A549 (cell line): ENCODE data around the gene NENF. TPM values are rescaled to one million over a fixed set of nuclear protein-coding genes. Genes with fewer than 3 reads are reported as not detected.

ENCODE experiments used
- ATAC-seq, 2 experiments: fragments of 200-7000 bp in 1 of 2; fragments of >200 bp in 1 of 2; cut with Nextera tagmentation in 1 of 2; cut with Tn5 transposase in 1 of 2; 3 replicates each; pipeline versions ENCODE4 v1.8.0 to v1.9.1; 2018 to 2020; ENCODE audit warnings: mild to moderate bottlenecking in 1 of 2, moderate library complexity in 1 of 2
- CTCF ChIA-PET: fragments of 300-600 bp; sonication (Branson Sonifier 250); formaldehyde crosslinking; extraction: SDS; loops from one replicate; lab custom pipeline; 2021; ENCODE audit warnings: antibody characterized with exemption, inconsistent platforms; lab: Yijun Ruan, JAX
- POLR2A ChIA-PET: fragments of 350-600 bp; formaldehyde crosslinking; extraction: SDS; loops from one replicate; lab custom pipeline; 2021; ENCODE audit warnings: antibody characterized with exemption, inconsistent platforms; lab: Yijun Ruan, JAX
- DNase-seq, 2 experiments: peaks; one replicate each; pipeline versions ENCODE4 v3.0.0 to v3.0.0-alpha.2; 2011 to 2016; ENCODE audit warnings: low read depth in 1 of 2, low spot score in 1 of 2
- FAIRE-seq: peaks from 2 replicates; lab custom pipeline; 2011; peaks lifted over from hg19 to GRCh38; lab: Jason Lieb, UNC
- H3K27ac ChIP-seq, 2 experiments: fragments of >200 bp; sonication (Bioruptor Twin); formaldehyde crosslinking; 3 replicates each; pipeline ENCODE4 v1.5.1; 2016 to 2017
- H3K4me1 ChIP-seq: fragments of >200 bp; sonication (Bioruptor Twin); formaldehyde crosslinking; 3 replicates; pipeline ENCODE4 v1.6.1; 2016
- H3K4me2 ChIP-seq: fragments of >200 bp; sonication (Bioruptor Twin); formaldehyde crosslinking; 3 replicates; pipeline ENCODE4 v1.6.1; 2016
- H3K4me3 ChIP-seq: fragments of >200 bp; sonication (Bioruptor Twin); formaldehyde crosslinking; 3 replicates; pipeline ENCODE4 v1.5.1; 2016
- H3K9me3 ChIP-seq: fragments of >200 bp; sonication (Bioruptor Twin); formaldehyde crosslinking; 3 replicates; pipeline ENCODE4 v1.6.1; 2016
- BHLHE40 ChIP-seq: IDR thresholded peaks from 2 replicates; pipeline ENCODE4 v1.6.1; 2012; ENCODE audit warnings: low read depth, low read length, inconsistent platforms
- CBX2 ChIP-seq: fragments of 200-600 bp; sonication (generic); IDR thresholded peaks from 2 replicates; pipeline ENCODE4 v1.6.1; 2016; ENCODE audit warnings: low read depth, mild to moderate bottlenecking, borderline replicate concordance
- CBX8 ChIP-seq: fragments of 200-600 bp; sonication (generic); IDR thresholded peaks from 2 replicates; pipeline ENCODE4 v1.6.1; 2016
- CHD4 ChIP-seq: fragments of 200-600 bp; sonication (generic); IDR thresholded peaks from 2 replicates; pipeline ENCODE4 v1.6.1; 2016; ENCODE audit warnings: antibody characterized with exemption, mild to moderate bottlenecking, borderline replicate concordance
- EHMT2 ChIP-seq: fragments of 200-600 bp; sonication (generic); IDR thresholded peaks from 2 replicates; pipeline ENCODE4 v1.6.1; 2016; ENCODE audit warnings: antibody characterized with exemption, low read depth, mild to moderate bottlenecking, moderate library complexity
- GATA3 ChIP-seq: IDR thresholded peaks from 2 replicates; pipeline ENCODE4 v1.6.1; 2012; ENCODE audit warnings: borderline replicate concordance
- HEYL ChIP-seq: fragments of 250-450 bp; sonication (Bioruptor Pico); IDR thresholded peaks from 2 replicates; pipeline ENCODE4 v1.8.0; 2021; ENCODE audit warnings: mild to moderate bottlenecking, moderate library complexity
- NFE2L2 ChIP-seq: fragments of 150-350 bp; conservative IDR thresholded peaks from 2 replicates; pipeline ENCODE4 v1.6.1; 2014; ENCODE audit warnings: low read length
- POLR2A ChIP-seq: IDR thresholded peaks from 2 replicates; pipeline ENCODE4 v1.6.1; 2012; ENCODE audit warnings: mild to moderate bottlenecking, low read length
- RFX5 ChIP-seq: fragments of 450-650 bp; IDR thresholded peaks from 2 replicates; pipeline ENCODE4 v1.7.1; 2014; ENCODE audit warnings: antibody characterized with exemption, mild to moderate bottlenecking, moderate library complexity
- WGBS: methylation state at CpG from one replicate; pipeline ENCODE4 v1.1.6; 2017; ENCODE audit errors: missing lambda C conversion rate; 5-methylcytosine and 5-hydroxymethylcytosine counted together
- polyA plus RNA-seq, 4 experiments: library from polyadenylated mRNA; depleted of rRNA in 3 of 4; stranded (reverse); fragments of >200 nt; fragmentation: RNase III in 1 of 4; extraction: RNeasy Plus Mini Kit Qiagen cat#74134 plus additional on column Dnase treatment in 1 of 4; gene quantifications; 2 replicates in 3 of 4; 3 replicates in 1 of 4; pipeline ENCODE4 v1.2.3, GENCODE V29; 2011 to 2017
- TF ChIP-seq, protein P1 (sequence below): fragments of >200 bp; sonication (Bioruptor Twin); formaldehyde crosslinking; IDR thresholded peaks from 2 replicates; pipeline ENCODE4 v1.6.1; 2016
- TF ChIP-seq, protein P2 (sequence below): fragments of 150-350 bp; IDR thresholded peaks from 2 replicates; pipeline ENCODE4 v1.6.1; 2014; ENCODE audit warnings: low read depth, mild to moderate bottlenecking, low read length
- TF ChIP-seq, protein P3 (sequence below): fragments of 250-450 bp; sonication (Bioruptor Pico); IDR thresholded peaks from 2 replicates; pipeline ENCODE4 v1.5.0; 2021; ENCODE audit warnings: mild to moderate bottlenecking, moderate library complexity, borderline replicate concordance
- TF ChIP-seq, protein P4 (sequence below): fragments of 250-450 bp; sonication (Bioruptor Pico); IDR thresholded peaks from 2 replicates; pipeline ENCODE4 v1.5.0; 2020; ENCODE audit warnings: low read depth, mild to moderate bottlenecking, moderate library complexity
- TF ChIP-seq, protein P5 (sequence below): fragments of 200-600 bp; sonication (generic); IDR thresholded peaks from 2 replicates; pipeline ENCODE4 v1.6.1; 2016; ENCODE audit warnings: antibody characterized with exemption, mild to moderate bottlenecking, moderate library complexity

Gene NENF
- polyA plus RNA-seq, 2 of the 4 experiments (the other 2 are of a cell fraction), result 55.3 to 83.9 TPM

DNA sequence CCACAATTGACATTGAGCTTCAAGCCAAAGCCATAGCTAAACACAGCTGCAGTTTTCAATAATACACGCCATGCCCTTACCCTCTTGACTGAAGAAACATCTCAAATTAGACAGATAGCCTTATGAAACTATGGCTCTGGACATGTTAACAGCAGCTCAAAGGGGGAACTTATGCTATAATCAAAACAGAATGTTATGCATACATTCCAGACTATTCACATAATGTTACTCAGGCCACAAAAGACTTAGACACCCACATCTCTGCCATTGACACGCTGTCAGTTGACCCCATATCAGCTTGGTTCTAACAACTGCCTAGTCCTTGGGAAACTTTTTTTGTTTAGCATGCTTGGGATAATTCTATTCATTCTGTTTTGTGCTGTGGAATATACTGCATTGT, 2.3 kb upstream of the NENF start:
- TF ChIP-seq HEYL (CRISPR knock-in tag), result no peak
- TF ChIP-seq RFX5, result no peak
- TF ChIP-seq BHLHE40, result no peak
- no peak for TF ChIP-seq POLR2A
- Histone ChIP-seq H3K4me3 (no peak overlapping the region), H3K27ac (no peak overlapping the region), H3K9me3 (no peaks in the 10 kb centered on the region), H3K4me2 (no peak overlapping the region), H3K4me1 (peaks cover 17% of the 10 kb centered on the region)
- ChIA-PET POLR2A (no interaction called here), CTCF (interaction anchor here (1.3 to 1.7 kb wide), 3 partner anchors 25 to 395 kb away, joined by 4 to 8 read pairs (median 7); partner anchors contain the start of genes DTL and INTS7)
- WGBS, result 83% methylated on average over 2 of the region's 2 CpGs
- FAIRE-seq (no peak), DNase-seq (no peak), ATAC-seq (no peak)

DNA sequence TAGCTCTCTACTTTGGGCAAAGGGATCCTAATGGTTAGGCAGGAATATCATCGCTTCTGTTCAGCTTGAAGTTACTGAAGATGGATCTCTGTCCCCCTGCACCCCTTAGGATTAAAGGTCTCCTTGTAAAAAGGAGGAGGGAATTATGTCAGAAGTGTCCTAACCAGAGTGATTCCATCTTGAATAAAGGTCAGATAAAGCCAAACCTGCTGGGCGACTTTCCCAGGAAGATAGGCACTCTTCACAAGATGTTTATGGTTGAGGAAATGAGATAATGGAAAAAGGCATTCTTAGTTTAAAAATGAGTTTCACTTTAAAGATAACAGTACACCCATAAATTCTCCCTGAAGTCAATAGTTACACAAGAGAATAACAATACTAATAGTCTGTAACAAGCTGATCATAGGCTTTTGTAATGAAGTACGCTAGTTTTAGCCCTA, 1.7 kb upstream of the NENF start:
- FAIRE-seq (no peak), DNase-seq (no peak), ATAC-seq (no peak)
- POLR2A ChIA-PET, result no interaction called here
- Histone ChIP-seq H3K27ac (no peak overlapping the region), H3K4me2 (no peak overlapping the region), H3K4me1 (peaks cover 17% of the 10 kb centered on the region), H3K9me3 (no peaks in the 10 kb centered on the region), H3K4me3 (no peak overlapping the region)
- TF ChIP-seq CBX2 (no peak), CBX8 (no peak)
- CTCF ChIA-PET, result interaction anchor here (1.7 kb wide), 2 partner anchors 25 to 396 kb away, joined by 7 to 8 read pairs; partner anchors contain the start of genes DTL and INTS7
- 87% methylated on average over 3 of the region's 3 CpGs for WGBS

DNA sequence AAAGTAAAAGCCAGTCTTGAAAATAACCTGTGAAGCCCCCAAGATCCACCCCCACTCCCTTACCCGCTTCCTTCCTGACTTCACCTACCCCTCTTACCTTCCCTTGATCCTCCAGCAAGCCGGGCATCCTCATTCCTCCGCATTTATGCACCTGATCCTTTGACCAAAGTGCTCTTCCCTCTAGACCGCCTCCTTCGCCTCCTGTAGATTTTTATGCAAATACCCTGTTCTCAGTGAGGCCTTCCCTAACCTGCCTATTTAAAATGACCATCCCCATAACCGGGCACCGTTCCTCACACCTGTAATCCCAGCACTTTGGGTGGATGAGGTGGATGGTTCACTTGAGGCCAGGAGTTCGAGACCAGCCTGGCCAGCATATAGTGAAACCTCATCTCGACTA, 1.1 kb upstream of the NENF start:
- H3K4me2 ChIP-seq, result peak overlapping the region; percentile 89; the same call in 2 of the 3 replicates
- POLR2A ChIA-PET, result interaction anchor here (1.0 kb wide), 1 partner anchor 751 kb away, joined by 4 read pairs; no protein-coding TSS in a partner anchor
- 93% methylated on average over 9 of the region's 9 CpGs for WGBS

More for the DNA sequence above, 1.1 kb upstream of the NENF start:
- ATAC-seq, result no peak
- TF ChIP-seq EHMT2 (no peak), BHLHE40 (no peak), NFE2L2 (no peak), CBX2 (no peak), CHD4 (no peak), GATA3 (no peak)
- TF ChIP-seq, protein P1, sequence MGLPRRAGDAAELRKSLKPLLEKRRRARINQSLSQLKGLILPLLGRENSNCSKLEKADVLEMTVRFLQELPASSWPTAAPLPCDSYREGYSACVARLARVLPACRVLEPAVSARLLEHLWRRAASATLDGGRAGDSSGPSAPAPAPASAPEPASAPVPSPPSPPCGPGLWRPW, result no peak
- TF ChIP-seq, protein P2, sequence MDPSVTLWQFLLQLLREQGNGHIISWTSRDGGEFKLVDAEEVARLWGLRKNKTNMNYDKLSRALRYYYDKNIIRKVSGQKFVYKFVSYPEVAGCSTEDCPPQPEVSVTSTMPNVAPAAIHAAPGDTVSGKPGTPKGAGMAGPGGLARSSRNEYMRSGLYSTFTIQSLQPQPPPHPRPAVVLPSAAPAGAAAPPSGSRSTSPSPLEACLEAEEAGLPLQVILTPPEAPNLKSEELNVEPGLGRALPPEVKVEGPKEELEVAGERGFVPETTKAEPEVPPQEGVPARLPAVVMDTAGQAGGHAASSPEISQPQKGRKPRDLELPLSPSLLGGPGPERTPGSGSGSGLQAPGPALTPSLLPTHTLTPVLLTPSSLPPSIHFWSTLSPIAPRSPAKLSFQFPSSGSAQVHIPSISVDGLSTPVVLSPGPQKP, result no peak
- TF ChIP-seq, protein P3, sequence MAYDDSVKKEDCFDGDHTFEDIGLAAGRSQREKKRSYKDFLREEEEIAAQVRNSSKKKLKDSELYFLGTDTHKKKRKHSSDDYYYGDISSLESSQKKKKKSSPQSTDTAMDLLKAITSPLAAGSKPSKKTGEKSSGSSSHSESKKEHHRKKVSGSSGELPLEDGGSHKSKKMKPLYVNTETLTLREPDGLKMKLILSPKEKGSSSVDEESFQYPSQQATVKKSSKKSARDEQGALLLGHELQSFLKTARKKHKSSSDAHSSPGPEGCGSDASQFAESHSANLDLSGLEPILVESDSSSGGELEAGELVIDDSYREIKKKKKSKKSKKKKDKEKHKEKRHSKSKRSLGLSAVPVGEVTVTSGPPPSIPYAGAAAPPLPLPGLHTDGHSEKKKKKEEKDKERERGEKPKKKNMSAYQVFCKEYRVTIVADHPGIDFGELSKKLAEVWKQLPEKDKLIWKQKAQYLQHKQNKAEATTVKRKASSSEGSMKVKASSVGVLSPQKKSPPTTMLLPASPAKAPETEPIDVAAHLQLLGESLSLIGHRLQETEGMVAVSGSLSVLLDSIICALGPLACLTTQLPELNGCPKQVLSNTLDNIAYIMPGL (CRISPR knock-in tag), result no peak
- TF ChIP-seq, protein P4, sequence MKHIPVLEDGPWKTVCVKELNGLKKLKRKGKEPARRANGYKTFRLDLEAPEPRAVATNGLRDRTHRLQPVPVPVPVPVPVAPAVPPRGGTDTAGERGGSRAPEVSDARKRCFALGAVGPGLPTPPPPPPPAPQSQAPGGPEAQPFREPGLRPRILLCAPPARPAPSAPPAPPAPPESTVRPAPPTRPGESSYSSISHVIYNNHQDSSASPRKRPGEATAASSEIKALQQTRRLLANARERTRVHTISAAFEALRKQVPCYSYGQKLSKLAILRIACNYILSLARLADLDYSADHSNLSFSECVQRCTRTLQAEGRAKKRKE (CRISPR knock-in tag), result no peak
- TF ChIP-seq, protein P5, sequence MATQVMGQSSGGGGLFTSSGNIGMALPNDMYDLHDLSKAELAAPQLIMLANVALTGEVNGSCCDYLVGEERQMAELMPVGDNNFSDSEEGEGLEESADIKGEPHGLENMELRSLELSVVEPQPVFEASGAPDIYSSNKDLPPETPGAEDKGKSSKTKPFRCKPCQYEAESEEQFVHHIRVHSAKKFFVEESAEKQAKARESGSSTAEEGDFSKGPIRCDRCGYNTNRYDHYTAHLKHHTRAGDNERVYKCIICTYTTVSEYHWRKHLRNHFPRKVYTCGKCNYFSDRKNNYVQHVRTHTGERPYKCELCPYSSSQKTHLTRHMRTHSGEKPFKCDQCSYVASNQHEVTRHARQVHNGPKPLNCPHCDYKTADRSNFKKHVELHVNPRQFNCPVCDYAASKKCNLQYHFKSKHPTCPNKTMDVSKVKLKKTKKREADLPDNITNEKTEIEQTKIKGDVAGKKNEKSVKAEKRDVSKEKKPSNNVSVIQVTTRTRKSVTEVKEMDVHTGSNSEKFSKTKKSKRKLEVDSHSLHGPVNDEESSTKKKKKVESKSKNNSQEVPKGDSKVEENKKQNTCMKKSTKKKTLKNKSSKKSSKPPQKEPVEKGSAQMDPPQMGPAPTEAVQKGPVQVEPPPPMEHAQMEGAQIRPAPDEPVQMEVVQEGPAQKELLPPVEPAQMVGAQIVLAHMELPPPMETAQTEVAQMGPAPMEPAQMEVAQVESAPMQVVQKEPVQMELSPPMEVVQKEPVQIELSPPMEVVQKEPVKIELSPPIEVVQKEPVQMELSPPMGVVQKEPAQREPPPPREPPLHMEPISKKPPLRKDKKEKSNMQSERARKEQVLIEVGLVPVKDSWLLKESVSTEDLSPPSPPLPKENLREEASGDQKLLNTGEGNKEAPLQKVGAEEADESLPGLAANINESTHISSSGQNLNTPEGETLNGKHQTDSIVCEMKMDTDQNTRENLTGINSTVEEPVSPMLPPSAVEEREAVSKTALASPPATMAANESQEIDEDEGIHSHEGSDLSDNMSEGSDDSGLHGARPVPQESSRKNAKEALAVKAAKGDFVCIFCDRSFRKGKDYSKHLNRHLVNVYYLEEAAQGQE, result no peak
- CTCF ChIA-PET, result interaction anchor here (1.4 to 7.2 kb wide), 4 partner anchors 10 to 397 kb away, joined by 4 to 46 read pairs (median 6); partner anchors contain the start of genes DTL and INTS7
- Histone ChIP-seq H3K4me1 (peaks cover 17% of the 10 kb centered on the region), H3K4me3 (no peak overlapping the region), H3K27ac (no peak overlapping the region), H3K9me3 (no peaks in the 10 kb centered on the region)
- FAIRE-seq, result no peak
- no peak for DNase-seq
